ENCODE data around the gene GAS7.

Gene GAS7

GRCh38 chr17:9987779-9988585 lies 210.4 kb downstream of the GAS7 start:
- peak in 1 of 2 donors; percentile 5 for DNase-seq (ENCODE audit: low read depth in 2 of 2, low spot score in 1 of 2)

- no peak for DNase-seq (ENCODE audit: low read depth in 2 of 2, low spot score in 1 of 2)
Measured at GRCh38 chr17:9986754-9987382, 211.5 kb downstream of the GAS7 start.

- no peak for DNase-seq (ENCODE audit: low read depth in 2 of 2, low spot score in 1 of 2)
Measured at GRCh38 chr17:9985646-9986045, 212.8 kb downstream of the GAS7 start.

- no peak for DNase-seq (ENCODE audit: low read depth in 2 of 2, low spot score in 1 of 2)
Measured at GRCh38 chr17:9984768-9985167, 213.6 kb downstream of the GAS7 start.

- DNase-seq (ENCODE audit: low read depth in 2 of 2, low spot score in 1 of 2): no peak
Measured at GRCh38 chr17:9982159-9982558, 216.2 kb downstream of the GAS7 start.

- no peak for DNase-seq (ENCODE audit: low read depth in 2 of 2, low spot score in 1 of 2)
Measured at GRCh38 chr17:9981344-9981915, 217.0 kb downstream of the GAS7 start.

- DNase-seq (ENCODE audit: low read depth in 2 of 2, low spot score in 1 of 2): no peak
Measured at GRCh38 chr17:9979463-9979995, 218.9 kb downstream of the GAS7 start.

GRCh38 chr17:9977180-9977575 lies 221.2 kb downstream of the GAS7 start:
- DNase-seq (ENCODE audit: low read depth in 2 of 2, low spot score in 1 of 2): no peak

- DNase-seq (ENCODE audit: low read depth in 2 of 2, low spot score in 1 of 2): no peak
Measured at GRCh38 chr17:9976283-9977179, 221.9 kb downstream of the GAS7 start.

- no peak for DNase-seq (ENCODE audit: low read depth in 2 of 2, low spot score in 1 of 2)
Measured at GRCh38 chr17:9974448-9975381, 223.7 kb downstream of the GAS7 start.

- no peak for DNase-seq (ENCODE audit: low read depth in 2 of 2, low spot score in 1 of 2)
Measured at GRCh38 chr17:9973669-9974447, 224.5 kb downstream of the GAS7 start.

- DNase-seq (ENCODE audit: low read depth in 2 of 2, low spot score in 1 of 2): no peak
Measured at GRCh38 chr17:9971991-9972390, 226.4 kb downstream of the GAS7 start.

- no peak for DNase-seq (ENCODE audit: low read depth in 2 of 2, low spot score in 1 of 2)
Measured at GRCh38 chr17:9969301-9969935, 229.0 kb downstream of the GAS7 start.

- no peak for DNase-seq (ENCODE audit: low read depth in 2 of 2, low spot score in 1 of 2)
Measured at GRCh38 chr17:9968881-9969280, 229.5 kb downstream of the GAS7 start.

GRCh38 chr17:9968008-9968407 lies 230.4 kb downstream of the GAS7 start:
- no peak for DNase-seq (ENCODE audit: low read depth in 2 of 2, low spot score in 1 of 2)

GRCh38 chr17:9959377-9959981 lies 238.9 kb downstream of the GAS7 start:
- no peak for DNase-seq (ENCODE audit: low read depth in 2 of 2, low spot score in 1 of 2)

- DNase-seq (ENCODE audit: low read depth in 2 of 2, low spot score in 1 of 2): no peak
Measured at GRCh38 chr17:9958586-9959281, 239.7 kb downstream of the GAS7 start.

- DNase-seq (ENCODE audit: low read depth in 2 of 2, low spot score in 1 of 2): no peak
Measured at GRCh38 chr17:9957244-9957643, 241.2 kb downstream of the GAS7 start.

All from stimulated activated CD8-positive, alpha-beta memory T cell treated with anti-CD3 and anti-CD28 coated beads, Interleukin-4, amount 100 ng/mL, for 1 hour (primary cell).